KOPT-K1 (cell line): ENCODE measurements around the gene CDH4.

Source experiments
- H3K27ac ChIP-seq: fragments of 200-600 bp; sonication (generic); 2 replicates; pipeline ENCODE4 v1.5.1; 2016; ENCODE audit warnings: antibody characterized with exemption, mild to moderate bottlenecking, low read depth, low read length; ENCODE audit not compliant: poor library complexity, severe bottlenecking
- H3K36me3 ChIP-seq: fragments of 200-600 bp; sonication (generic); 2 replicates; pipeline ENCODE4 v1.5.1; 2017; ENCODE audit warnings: antibody characterized with exemption, mild to moderate bottlenecking, low read length, moderate library complexity; ENCODE audit not compliant: insufficient read depth
- H3K9me3 ChIP-seq: fragments of 200-600 bp; sonication (generic); 2 replicates; pipeline ENCODE4 v1.5.1; 2017; ENCODE audit warnings: antibody characterized with exemption, low read length, mild to moderate bottlenecking; ENCODE audit not compliant: insufficient read depth, poor library complexity, severe bottlenecking

CDH4 gene

GRCh38 chr20:61762167-61762710 is 510.2 kb downstream of the CDH4 start:
- no peaks in the 10 kb centered on the region for H3K9me3 ChIP-seq
- no peak overlapping the region for H3K27ac ChIP-seq
- H3K36me3 ChIP-seq, result no peaks in the 10 kb centered on the region

GRCh38 chr20:61762886-61763739 is 511.1 kb downstream of the CDH4 start:
- no peaks in the 10 kb centered on the region for H3K36me3 ChIP-seq
- H3K27ac ChIP-seq, result no peak overlapping the region
- H3K9me3 ChIP-seq, result no peaks in the 10 kb centered on the region

GRCh38 chr20:61763740-61764400 is 511.8 kb downstream of the CDH4 start:
- H3K9me3 ChIP-seq, result no peaks in the 10 kb centered on the region
- H3K36me3 ChIP-seq, result no peaks in the 10 kb centered on the region
- H3K27ac ChIP-seq, result peak overlapping the region; percentile 38

- H3K9me3 ChIP-seq, result no peaks in the 10 kb centered on the region
- peak overlapping the region; percentile 38 for H3K27ac ChIP-seq
- H3K36me3 ChIP-seq, result no peaks in the 10 kb centered on the region
Observed at GRCh38 chr20:61764471-61765025, 512.5 kb downstream of the CDH4 start.

- H3K36me3 ChIP-seq, result no peaks in the 10 kb centered on the region
- H3K27ac ChIP-seq, result peak overlapping the region; percentile 38
- H3K9me3 ChIP-seq, result no peaks in the 10 kb centered on the region
Observed at GRCh38 chr20:61765081-61765870, 513.2 kb downstream of the CDH4 start.

- Histone ChIP-seq H3K9me3 (no peaks in the 10 kb centered on the region), H3K36me3 (no peaks in the 10 kb centered on the region), H3K27ac (no peak overlapping the region)
Observed at GRCh38 chr20:61765871-61766654, 514.0 kb downstream of the CDH4 start.

- H3K9me3 ChIP-seq, result no peaks in the 10 kb centered on the region
- no peak overlapping the region for H3K27ac ChIP-seq
- no peaks in the 10 kb centered on the region for H3K36me3 ChIP-seq
Observed at GRCh38 chr20:61766921-61767610, 515.0 kb downstream of the CDH4 start.

GRCh38 chr20:61767761-61768494 is 515.9 kb downstream of the CDH4 start:
- no peak overlapping the region for H3K27ac ChIP-seq
- H3K36me3 ChIP-seq, result no peaks in the 10 kb centered on the region

GRCh38 chr20:61768571-61769285 is 516.7 kb downstream of the CDH4 start:
- no peaks in the 10 kb centered on the region for H3K36me3 ChIP-seq
- no peak overlapping the region for H3K27ac ChIP-seq
- H3K9me3 ChIP-seq, result no peaks in the 10 kb centered on the region

More at GRCh38 chr20:61767761-61768494, 515.9 kb downstream of the CDH4 start:
- no peaks in the 10 kb centered on the region for H3K9me3 ChIP-seq

GRCh38 chr20:61769286-61769832 is 517.3 kb downstream of the CDH4 start:
- H3K27ac ChIP-seq, result no peak overlapping the region
- no peaks in the 10 kb centered on the region for H3K36me3 ChIP-seq
- no peaks in the 10 kb centered on the region for H3K9me3 ChIP-seq

GRCh38 chr20:61770113-61770585 is 518.1 kb downstream of the CDH4 start:
- Histone ChIP-seq H3K27ac (no peak overlapping the region), H3K36me3 (no peaks in the 10 kb centered on the region), H3K9me3 (no peaks in the 10 kb centered on the region)

- Histone ChIP-seq H3K36me3 (no peaks in the 10 kb centered on the region), H3K9me3 (no peaks in the 10 kb centered on the region), H3K27ac (no peak overlapping the region)
Observed at GRCh38 chr20:61771805-61772350, 519.8 kb downstream of the CDH4 start.
